ENCODE data around the gene ARPC1B. TPM values are rescaled to one million over a fixed set of nuclear protein-coding genes. Genes with fewer than 3 reads are reported as not detected.
"Not testable (repeated sequence)": the region's sequence is repeated elsewhere in the genome, so short reads cannot be mapped to it uniquely, and the experiment has no call there.

ARPC1B gene
- total RNA-seq, 1 donor from 2014 or later: 264 TPM

DNA sequence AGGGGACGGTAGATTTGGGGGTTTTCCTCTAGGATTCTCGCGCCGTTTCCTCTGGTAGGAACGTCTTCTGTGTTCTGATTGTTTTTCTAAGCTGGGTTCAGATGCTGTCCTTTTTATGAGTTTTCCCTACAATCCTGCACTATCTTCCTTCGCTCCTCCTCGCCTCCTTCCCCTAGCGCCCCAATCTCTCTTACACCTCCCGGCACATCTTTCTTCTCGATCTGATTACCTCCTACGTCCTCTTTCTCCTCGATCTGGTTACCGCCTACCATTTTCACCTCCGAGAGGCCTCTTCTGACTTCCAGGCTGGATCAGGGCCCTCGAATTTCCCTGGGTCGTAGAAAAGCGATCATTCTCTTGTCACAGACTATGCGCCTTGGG, 34.7 kb downstream of the ARPC1B start:
- H3K36me3 Mint-ChIP-seq (ENCODE audit: low read depth): peaks cover 56% of the 10 kb centered on the region
- intact Hi-C loops (cut with micrococcal nuclease): loop anchor here (2.0 kb wide), 1 partner anchor 64 kb away; the partner anchor contains the start of gene ZNF789
- no peak for DNase-seq (ENCODE audit: low spot score)
- H3K27me3 Mint-ChIP-seq (ENCODE audit: low read depth): no peaks in the 10 kb centered on the region
- peaks cover 23% of the 10 kb centered on the region for H3K4me1 Mint-ChIP-seq (ENCODE audit: low read depth)
- H3K9me3 Mint-ChIP-seq: no peaks in the 10 kb centered on the region
- peak overlapping the region; percentile 98 for H3K27ac Mint-ChIP-seq
- peak overlapping the region; percentile 99 for H3K4me3 Mint-ChIP-seq (ENCODE audit: low read depth)

GRCh38 chr7:99409806-99410205, 35.3 kb downstream of the ARPC1B start:
- Mint-ChIP-seq H3K4me3 (ENCODE audit: low read depth) (peak overlapping the region; percentile 99), H3K9me3 (no peaks in the 10 kb centered on the region), H3K36me3 (ENCODE audit: low read depth) (peaks cover 56% of the 10 kb centered on the region), H3K27ac (no peak overlapping the region), H3K27me3 (ENCODE audit: low read depth) (no peaks in the 10 kb centered on the region), H3K4me1 (ENCODE audit: low read depth) (peaks cover 23% of the 10 kb centered on the region)
- intact Hi-C loops (cut with micrococcal nuclease): loop anchor here (2.0 kb wide), 1 partner anchor 63 kb away; the partner anchor contains the start of gene ZNF789
- no peak for DNase-seq (ENCODE audit: low spot score)

DNA sequence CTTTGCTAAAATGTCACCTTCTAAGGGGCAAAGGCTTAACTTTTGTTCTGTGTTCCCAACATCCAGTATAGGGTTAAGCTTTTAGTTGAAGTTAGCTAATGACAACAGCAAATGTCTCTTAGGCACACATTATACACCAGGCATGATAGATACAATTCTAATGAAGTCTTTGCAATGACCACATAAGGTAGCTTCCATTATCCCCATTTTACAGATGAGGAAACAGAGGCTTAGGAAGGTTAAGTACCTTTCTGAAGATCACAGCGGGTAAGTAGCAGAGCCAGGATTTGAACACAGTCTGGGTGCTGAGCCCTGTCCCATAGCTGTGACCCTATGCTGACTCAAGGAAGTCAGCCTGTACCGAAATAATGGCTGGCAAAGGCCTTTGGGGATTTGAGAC, 36.1 kb downstream of the ARPC1B start:
- peak overlapping the region; percentile 99 for H3K4me3 Mint-ChIP-seq (ENCODE audit: low read depth)
- DNase-seq (ENCODE audit: low spot score): no peak
- peak overlapping the region; percentile 59 for H3K27ac Mint-ChIP-seq
- peaks cover 23% of the 10 kb centered on the region for H3K4me1 Mint-ChIP-seq (ENCODE audit: low read depth)
- intact Hi-C loops (cut with micrococcal nuclease): no loop called here
- no peaks in the 10 kb centered on the region for H3K9me3 Mint-ChIP-seq
- peaks cover 60% of the 10 kb centered on the region for H3K36me3 Mint-ChIP-seq (ENCODE audit: low read depth)
- H3K27me3 Mint-ChIP-seq (ENCODE audit: low read depth): no peaks in the 10 kb centered on the region

- H3K4me3 Mint-ChIP-seq (ENCODE audit: low read depth); intact Hi-C loops (cut with micrococcal nuclease); H3K27ac Mint-ChIP-seq; H3K9me3 Mint-ChIP-seq; H3K4me1 Mint-ChIP-seq (ENCODE audit: low read depth); H3K27me3 Mint-ChIP-seq (ENCODE audit: low read depth); DNase-seq (ENCODE audit: low spot score): not testable (repeated sequence)
- H3K36me3 Mint-ChIP-seq (ENCODE audit: low read depth): peaks cover 85% of the 10 kb centered on the region
Observed at GRCh38 chr7:99415513-99416127, 41.1 kb downstream of the ARPC1B start.

DNA sequence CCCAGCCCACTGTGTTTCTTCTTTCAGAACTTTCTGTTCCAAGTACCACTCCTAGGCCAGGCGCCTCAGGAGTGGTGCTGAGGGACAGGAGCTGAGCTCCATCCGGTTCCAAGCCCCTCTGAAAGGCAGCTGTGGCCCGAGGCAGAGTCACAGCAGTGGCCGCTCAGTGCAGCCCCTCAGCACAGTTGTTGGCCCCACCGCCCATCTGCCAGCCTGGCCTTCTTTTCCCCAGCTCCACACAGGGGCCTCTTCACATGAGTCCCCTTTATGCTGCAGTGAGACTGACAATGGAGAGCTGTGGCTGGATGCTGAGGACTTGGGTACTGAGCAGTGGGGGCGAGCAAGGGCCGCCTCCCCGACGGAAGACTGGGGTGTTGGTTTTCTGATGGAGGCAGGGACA, 43.7 kb downstream of the ARPC1B start:
- Mint-ChIP-seq H3K27me3 (ENCODE audit: low read depth) (no peaks in the 10 kb centered on the region), H3K36me3 (ENCODE audit: low read depth) (peaks cover 80% of the 10 kb centered on the region), H3K4me3 (ENCODE audit: low read depth) (no peak overlapping the region), H3K27ac (no peak overlapping the region), H3K4me1 (ENCODE audit: low read depth) (no peaks in the 10 kb centered on the region), H3K9me3 (no peaks in the 10 kb centered on the region)
- intact Hi-C loops (cut with micrococcal nuclease): no loop called here
- no peak for DNase-seq (ENCODE audit: low spot score)

DNA sequence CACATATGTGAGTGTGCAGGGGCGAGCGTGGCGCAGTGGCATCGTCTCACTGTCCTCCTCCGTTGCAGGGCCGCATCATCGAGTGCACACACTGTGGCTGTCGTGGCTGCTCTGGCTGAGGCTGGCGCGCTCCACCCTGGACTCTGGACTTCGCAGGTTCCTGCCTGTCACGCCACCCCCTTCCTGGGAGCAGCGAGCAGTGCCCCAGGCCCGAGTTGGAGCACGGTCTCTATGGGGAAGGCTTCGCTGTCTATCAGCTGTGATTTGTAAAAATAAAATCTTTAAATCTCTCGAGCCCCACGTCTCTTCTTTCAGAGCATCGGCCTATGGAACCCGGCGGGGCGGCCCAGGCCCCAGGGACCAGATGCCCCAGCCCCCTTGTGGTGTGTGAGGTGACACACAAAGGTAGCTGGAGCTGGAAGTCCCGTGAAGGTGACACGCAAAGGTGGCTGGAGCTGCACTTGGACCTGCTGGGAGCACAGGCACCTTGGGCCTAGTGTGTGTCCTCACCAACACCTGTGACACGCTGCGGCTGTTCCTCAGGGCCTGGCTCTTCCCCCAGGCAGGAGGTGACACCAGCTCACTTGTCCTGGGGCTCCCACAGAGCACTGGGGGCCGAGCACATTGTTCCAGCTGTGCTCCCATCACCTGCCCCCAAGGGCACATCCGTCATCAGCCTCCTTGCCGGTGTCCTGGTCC, 44.9 kb downstream of the ARPC1B start:
- intact Hi-C loops (cut with micrococcal nuclease): no loop called here
- H3K27me3 Mint-ChIP-seq (ENCODE audit: low read depth): no peaks in the 10 kb centered on the region
- no peak for DNase-seq (ENCODE audit: low spot score)
- no peak overlapping the region for H3K4me3 Mint-ChIP-seq (ENCODE audit: low read depth)
- H3K4me1 Mint-ChIP-seq (ENCODE audit: low read depth): no peaks in the 10 kb centered on the region
- no peaks in the 10 kb centered on the region for H3K9me3 Mint-ChIP-seq
- peaks cover 81% of the 10 kb centered on the region for H3K36me3 Mint-ChIP-seq (ENCODE audit: low read depth)
- H3K27ac Mint-ChIP-seq: no peak overlapping the region

GRCh38 chr7:99420213-99420612, 45.7 kb downstream of the ARPC1B start:
- Mint-ChIP-seq H3K9me3 (no peaks in the 10 kb centered on the region), H3K4me1 (ENCODE audit: low read depth) (no peaks in the 10 kb centered on the region), H3K36me3 (ENCODE audit: low read depth) (peaks cover 73% of the 10 kb centered on the region), H3K27me3 (ENCODE audit: low read depth) (no peaks in the 10 kb centered on the region), H3K4me3 (ENCODE audit: low read depth) (no peak overlapping the region), H3K27ac (no peak overlapping the region)
- no peak for DNase-seq (ENCODE audit: low spot score)
- intact Hi-C loops (cut with micrococcal nuclease): no loop called here

DNA sequence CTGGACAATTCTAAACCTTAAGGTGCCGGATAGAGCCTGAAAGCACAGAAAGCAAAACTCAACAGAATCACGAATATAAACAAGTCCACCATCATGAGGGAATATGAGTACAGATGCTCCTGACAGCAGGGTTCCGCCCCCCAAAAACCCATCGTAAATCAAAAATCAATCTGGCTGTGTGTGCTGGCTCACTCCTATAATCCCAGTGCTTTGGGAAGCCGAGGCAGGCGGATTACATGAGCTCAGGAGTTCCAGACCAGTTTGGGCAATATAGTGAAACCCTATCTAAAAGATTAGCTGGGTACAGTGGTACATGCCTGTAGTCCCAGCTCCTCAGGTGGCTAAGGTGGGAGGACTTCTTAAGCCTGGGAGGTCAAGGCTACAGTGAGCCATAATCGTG, 46.5 kb downstream of the ARPC1B start:
- Mint-ChIP-seq H3K27ac (no peak overlapping the region), H3K36me3 (ENCODE audit: low read depth) (peaks cover 72% of the 10 kb centered on the region), H3K9me3 (no peaks in the 10 kb centered on the region), H3K4me1 (ENCODE audit: low read depth) (no peaks in the 10 kb centered on the region), H3K4me3 (ENCODE audit: low read depth) (no peak overlapping the region), H3K27me3 (ENCODE audit: low read depth) (no peaks in the 10 kb centered on the region)
- intact Hi-C loops (cut with micrococcal nuclease): no loop called here
- DNase-seq (ENCODE audit: low spot score): no peak

DNA sequence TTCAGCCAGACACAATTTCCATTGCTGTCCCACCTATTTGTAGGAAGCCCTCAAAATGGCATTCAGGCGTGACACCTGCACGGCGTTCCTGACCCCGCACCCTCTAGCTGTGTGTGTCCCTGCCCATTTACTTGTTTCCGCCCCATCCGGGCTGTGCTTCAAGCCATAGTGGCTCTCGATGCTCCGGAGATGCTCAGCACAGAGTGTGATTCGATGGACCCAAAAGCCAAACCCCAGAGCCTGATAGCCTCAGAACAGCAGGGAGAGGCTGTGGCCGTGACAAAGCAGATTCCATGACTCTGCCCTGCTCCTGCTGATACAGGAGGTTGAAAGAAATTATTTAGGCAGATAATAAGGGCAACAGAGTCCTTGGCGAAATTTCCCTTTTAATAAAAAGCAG, 47.7 kb downstream of the ARPC1B start:
- Mint-ChIP-seq H3K27ac (no peak overlapping the region), H3K36me3 (ENCODE audit: low read depth) (peaks cover 63% of the 10 kb centered on the region), H3K27me3 (ENCODE audit: low read depth) (no peaks in the 10 kb centered on the region), H3K4me1 (ENCODE audit: low read depth) (no peaks in the 10 kb centered on the region), H3K4me3 (ENCODE audit: low read depth) (no peak overlapping the region), H3K9me3 (no peaks in the 10 kb centered on the region)
- intact Hi-C loops (cut with micrococcal nuclease): no loop called here
- DNase-seq (ENCODE audit: low spot score): no peak

GRCh38 chr7:99422625-99423024, 48.1 kb downstream of the ARPC1B start:
- H3K27me3 Mint-ChIP-seq (ENCODE audit: low read depth): no peaks in the 10 kb centered on the region
- H3K4me3 Mint-ChIP-seq (ENCODE audit: low read depth): no peak overlapping the region
- no peak for DNase-seq (ENCODE audit: low spot score)
- intact Hi-C loops (cut with micrococcal nuclease): no loop called here
- H3K9me3 Mint-ChIP-seq: no peaks in the 10 kb centered on the region
- no peak overlapping the region for H3K27ac Mint-ChIP-seq
- H3K4me1 Mint-ChIP-seq (ENCODE audit: low read depth): no peaks in the 10 kb centered on the region
- peaks cover 58% of the 10 kb centered on the region for H3K36me3 Mint-ChIP-seq (ENCODE audit: low read depth)

GRCh38 chr7:99424932-99425730, 50.6 kb downstream of the ARPC1B start:
- H3K27ac Mint-ChIP-seq: no peak overlapping the region
- no peak for DNase-seq (ENCODE audit: low spot score)
- H3K9me3 Mint-ChIP-seq: no peaks in the 10 kb centered on the region

GRCh38 chr7:99428972-99429566, 54.5 kb downstream of the ARPC1B start:
- Mint-ChIP-seq H3K36me3 (ENCODE audit: low read depth) (peaks cover 40% of the 10 kb centered on the region), H3K4me3 (ENCODE audit: low read depth) (no peak overlapping the region), H3K4me1 (ENCODE audit: low read depth) (no peaks in the 10 kb centered on the region), H3K27ac (no peak overlapping the region), H3K9me3 (no peaks in the 10 kb centered on the region), H3K27me3 (ENCODE audit: low read depth) (no peaks in the 10 kb centered on the region)
- intact Hi-C loops (cut with micrococcal nuclease): no loop called here
- DNase-seq (ENCODE audit: low spot score): no peak

More at GRCh38 chr7:99424932-99425730, 50.6 kb downstream of the ARPC1B start:
- Mint-ChIP-seq H3K36me3 (ENCODE audit: low read depth) (peaks cover 47% of the 10 kb centered on the region), H3K4me1 (ENCODE audit: low read depth) (no peaks in the 10 kb centered on the region), H3K4me3 (ENCODE audit: low read depth) (no peak overlapping the region), H3K27me3 (ENCODE audit: low read depth) (no peaks in the 10 kb centered on the region)
- intact Hi-C loops (cut with micrococcal nuclease): no loop called here
